GM23338 (cell line): ENCODE data around the gene SEC24A. TPM values are rescaled to one million over a fixed set of nuclear protein-coding genes. Genes with fewer than 3 reads are reported as not detected.
"Not testable (repeated sequence)": the region's sequence is repeated elsewhere in the genome, so short reads cannot be mapped to it uniquely, and the experiment has no call there.

Experiments
- ATAC-seq: fragments of 200-7000 bp; cut with Tn5 transposase; 3 replicates; pipeline ENCODE4 v1.9.1; 2020
- DNase-seq: peaks from one replicate; pipeline ENCODE4 v3.0.0-alpha.2; 2015; ENCODE audit warnings: low spot score
- H2AFZ ChIP-seq: fragments of 200-600 bp; sonication (generic); 2 replicates; pipeline ENCODE4 v1.8.0; 2016; ENCODE audit warnings: antibody characterized with exemption, mild to moderate bottlenecking, moderate library complexity
- H3F3A ChIP-seq: fragments of 200-600 bp; sonication (generic); replicated peaks from 2 replicates; pipeline ENCODE4 v1.8.0; 2017; ENCODE audit warnings: antibody characterized with exemption, mixed run types, low read depth
- H3K27ac ChIP-seq: fragments of 200-600 bp; sonication (generic); 2 replicates; pipeline ENCODE4 v1.6.1; 2016; ENCODE audit warnings: low read depth
- H3K27me3 ChIP-seq: fragments of 200-600 bp; sonication (generic); 2 replicates; pipeline ENCODE4 v1.8.0; 2016; ENCODE audit warnings: mild to moderate bottlenecking, mixed run types, moderate library complexity; ENCODE audit not compliant: insufficient read depth
- H3K36me3 ChIP-seq: fragments of 200-600 bp; sonication (generic); 2 replicates; pipeline ENCODE4 v1.8.0; 2016; ENCODE audit warnings: mild to moderate bottlenecking; ENCODE audit not compliant: insufficient read depth
- H3K4me1 ChIP-seq: fragments of 200-600 bp; sonication (generic); 2 replicates; pipeline ENCODE4 v1.8.0; 2016; ENCODE audit warnings: mild to moderate bottlenecking, moderate library complexity; ENCODE audit not compliant: insufficient read depth
- H3K4me2 ChIP-seq: fragments of 200-600 bp; sonication (generic); 2 replicates; pipeline ENCODE4 v1.7.1; 2017; ENCODE audit warnings: mixed run types
- H3K4me3 ChIP-seq: fragments of 200-600 bp; sonication (generic); 2 replicates; pipeline ENCODE4 v1.6.1; 2016; ENCODE audit warnings: mixed run types
- H3K79me2 ChIP-seq: fragments of 200-600 bp; sonication (generic); replicated peaks from 2 replicates; pipeline ENCODE4 v1.8.0; 2017; ENCODE audit warnings: mild to moderate bottlenecking; ENCODE audit not compliant: insufficient read depth
- H3K9me2 ChIP-seq: fragments of 200-600 bp; sonication (generic); 2 replicates; pipeline ENCODE4 v1.8.0; 2017; ENCODE audit not compliant: insufficient read depth
- H4K20me1 ChIP-seq: fragments of 200-600 bp; sonication (generic); replicated peaks from 2 replicates; pipeline ENCODE4 v1.8.0; 2017; ENCODE audit warnings: mild to moderate bottlenecking; ENCODE audit not compliant: insufficient read depth
- H3K27ac Mint-ChIP-seq: 2 replicates; pipeline ENCODE4 v1.8.0; 2020; ENCODE audit warnings: inconsistent platforms, mild to moderate bottlenecking, moderate library complexity, mixed read lengths
- H3K27me3 Mint-ChIP-seq: 3 replicates; pipeline ENCODE4 v1.8.0; 2022; ENCODE audit warnings: low read depth, mild to moderate bottlenecking, moderate library complexity, mixed read lengths, inconsistent platforms; ENCODE audit not compliant: insufficient read depth, poor library complexity
- H3K36me3 Mint-ChIP-seq: 3 replicates; pipeline ENCODE4 v1.8.0; 2021; ENCODE audit warnings: low read depth, mild to moderate bottlenecking, inconsistent platforms, moderate library complexity, mixed read lengths
- H3K4me1 Mint-ChIP-seq: 3 replicates; pipeline ENCODE4 v1.8.0; 2020; ENCODE audit warnings: mild to moderate bottlenecking, inconsistent platforms, mixed read lengths
- H3K4me3 Mint-ChIP-seq: 3 replicates; pipeline ENCODE4 v1.8.0; 2021; ENCODE audit warnings: moderate library complexity, mild to moderate bottlenecking, inconsistent platforms, mixed read lengths
- H3K9me3 Mint-ChIP-seq: 3 replicates; pipeline ENCODE4 v1.8.0; 2020; ENCODE audit warnings: moderate library complexity, mild to moderate bottlenecking, inconsistent platforms, mixed read lengths
- JUNB ChIP-seq: IDR thresholded peaks from one replicate; pipeline ENCODE4 v1.6.1; 2016; ENCODE audit warnings: antibody characterized with exemption; ENCODE audit not compliant: unreplicated experiment
- NANOG ChIP-seq: IDR thresholded peaks from 2 replicates; pipeline ENCODE4 v1.6.1; 2016; ENCODE audit warnings: antibody characterized with exemption, borderline replicate concordance
- POLR2AphosphoS5 ChIP-seq: IDR thresholded peaks from 2 replicates; pipeline ENCODE4 v1.6.1; 2016; ENCODE audit warnings: antibody characterized with exemption, low read depth
- ZNF114 ChIP-seq: fragments of 250-450 bp; sonication (Bioruptor Pico); IDR thresholded peaks from 2 replicates; pipeline ENCODE4 v1.5.0; 2020; ENCODE audit warnings: mild to moderate bottlenecking, moderate library complexity
- ZNF331 ChIP-seq: fragments of 250-450 bp; sonication (Bioruptor Pico); IDR thresholded peaks from 2 replicates; pipeline ENCODE4 v1.5.0; 2020; ENCODE audit warnings: low read depth, mild to moderate bottlenecking, moderate library complexity
- ZNF462 ChIP-seq: fragments of 250-450 bp; sonication (Bioruptor Pico); IDR thresholded peaks from 2 replicates; pipeline ENCODE4 v1.5.0; 2020; ENCODE audit warnings: mild to moderate bottlenecking, moderate library complexity
- polyA plus RNA-seq: library from polyadenylated mRNA; unstranded; fragments of >200 nt; fragmentation: Nextera tagmentation; extraction: Ambion mirVana; gene quantifications from 2 replicates; pipeline ENCODE4 v1.2.1, GENCODE V29; 2016
- total RNA-seq: library from RNA; depleted of rRNA; stranded (reverse); fragments of >200 nt; shearing (Covaris generic); gene quantifications from 2 replicates; pipeline ENCODE4 v1.2.3, GENCODE V29; 2014
- TF ChIP-seq, protein P1 (sequence below): IDR thresholded peaks from one replicate; pipeline ENCODE4 v1.6.1; 2018; ENCODE audit warnings: antibody characterized with exemption; ENCODE audit not compliant: unreplicated experiment
- TF ChIP-seq, protein P2 (sequence below): IDR thresholded peaks from 2 replicates; pipeline ENCODE4 v1.6.1; 2016; ENCODE audit warnings: antibody characterized with exemption
- TF ChIP-seq, protein P3 (sequence below), 2 experiments: fragments of 200-600 bp in 1 of 2; sonication (generic) in 1 of 2; conservative IDR thresholded peaks; 2 replicates each; pipeline versions ENCODE4 v1.5.1 to v1.6.1; 2016 to 2017; ENCODE audit warnings: antibody characterized with exemption in 2 of 2, low read depth in 2 of 2, mild to moderate bottlenecking in 2 of 2, moderate library complexity in 1 of 2

The SEC24A gene
- total and polyA plus RNA-seq, 2 experiments from 2014 or later: 8.1 to 36.5 TPM

GRCh38 chr5:134650660-134651059 lies 2.1 kb downstream of the SEC24A start:
- not testable (repeated sequence) for H2AFZ ChIP-seq, H3K27me3 Mint-ChIP-seq, DNase-seq, H3K36me3 Mint-ChIP-seq, H3K4me1 ChIP-seq, H3K27ac Mint-ChIP-seq, H3K4me1 Mint-ChIP-seq, H3K36me3 ChIP-seq, ATAC-seq, H3K9me2 ChIP-seq, H4K20me1 ChIP-seq, H3K27me3 ChIP-seq, H3K9me3 Mint-ChIP-seq
- 0 out of 2 replicates have a peak overlapping the region, but pooled peaks have one; percentile 32 for H3K27ac ChIP-seq
- 0 out of 2 replicates have a peak overlapping the region, but pooled peaks have one; percentile 95 for H3K4me2 ChIP-seq
- H3K4me3 Mint-ChIP-seq: 0 out of 3 replicates have a peak overlapping the region, but pooled peaks have one; percentile 14
- H3F3A ChIP-seq: peaks cover 10% of the 10 kb centered on the region
- peaks cover 74% of the 10 kb centered on the region for H3K79me2 ChIP-seq
- 0 out of 2 replicates have a peak overlapping the region, but pooled peaks have one; percentile 99 for H3K4me3 ChIP-seq

DNA sequence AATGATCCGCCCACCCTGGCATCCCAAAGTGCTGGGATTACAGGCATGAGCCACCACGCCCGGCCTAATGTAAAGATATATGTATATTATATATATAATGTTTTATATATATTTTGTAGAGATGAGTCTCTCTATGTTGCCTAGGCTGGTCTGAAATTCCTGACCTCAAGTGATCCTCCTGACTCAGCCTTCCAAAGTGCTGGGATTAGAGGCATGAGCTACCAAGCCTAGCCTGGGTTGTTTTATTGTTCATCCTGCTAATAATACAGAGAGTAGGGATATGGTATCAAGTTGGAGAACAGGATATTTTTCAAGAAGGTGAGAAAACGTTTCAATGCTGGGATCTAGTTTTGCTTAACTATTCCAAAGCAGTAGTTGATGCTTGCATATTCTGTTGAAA lies 2.9 kb downstream of the SEC24A start:
- Histone ChIP-seq H3K27me3 (no peaks in the 10 kb centered on the region), H3K4me3 (no peak overlapping the region), H3F3A (peaks cover 10% of the 10 kb centered on the region), H4K20me1 (peaks cover 6% of the 10 kb centered on the region; the same call in 1 of the 2 replicates), H3K27ac (no peak overlapping the region), H3K79me2 (peaks cover 77% of the 10 kb centered on the region), H3K36me3 (no peaks in the 10 kb centered on the region), H3K9me2 (no peaks in the 10 kb centered on the region), H2AFZ (no peak overlapping the region), H3K4me1 (peaks cover 9% of the 10 kb centered on the region), H3K4me2 (no peak overlapping the region)
- no peak overlapping the region for H3K4me3 Mint-ChIP-seq
- ATAC-seq (no peak), DNase-seq (no peak)
- H3K9me3 Mint-ChIP-seq: no peaks in the 10 kb centered on the region
- peaks cover 2% of the 10 kb centered on the region; the same call in 2 of the 3 replicates for H3K36me3 Mint-ChIP-seq
- H3K4me1 Mint-ChIP-seq: peaks cover 8% of the 10 kb centered on the region
- H3K27me3 Mint-ChIP-seq: peaks cover 6% of the 10 kb centered on the region
- H3K27ac Mint-ChIP-seq: no peak overlapping the region
- TF ChIP-seq NANOG (no peak), POLR2AphosphoS5 (no peak), JUNB (no peak), ZNF462 (CRISPR knock-in tag) (no peak), ZNF114 (CRISPR knock-in tag) (no peak), ZNF331 (CRISPR knock-in tag) (no peak)
- TF ChIP-seq, protein P1, sequence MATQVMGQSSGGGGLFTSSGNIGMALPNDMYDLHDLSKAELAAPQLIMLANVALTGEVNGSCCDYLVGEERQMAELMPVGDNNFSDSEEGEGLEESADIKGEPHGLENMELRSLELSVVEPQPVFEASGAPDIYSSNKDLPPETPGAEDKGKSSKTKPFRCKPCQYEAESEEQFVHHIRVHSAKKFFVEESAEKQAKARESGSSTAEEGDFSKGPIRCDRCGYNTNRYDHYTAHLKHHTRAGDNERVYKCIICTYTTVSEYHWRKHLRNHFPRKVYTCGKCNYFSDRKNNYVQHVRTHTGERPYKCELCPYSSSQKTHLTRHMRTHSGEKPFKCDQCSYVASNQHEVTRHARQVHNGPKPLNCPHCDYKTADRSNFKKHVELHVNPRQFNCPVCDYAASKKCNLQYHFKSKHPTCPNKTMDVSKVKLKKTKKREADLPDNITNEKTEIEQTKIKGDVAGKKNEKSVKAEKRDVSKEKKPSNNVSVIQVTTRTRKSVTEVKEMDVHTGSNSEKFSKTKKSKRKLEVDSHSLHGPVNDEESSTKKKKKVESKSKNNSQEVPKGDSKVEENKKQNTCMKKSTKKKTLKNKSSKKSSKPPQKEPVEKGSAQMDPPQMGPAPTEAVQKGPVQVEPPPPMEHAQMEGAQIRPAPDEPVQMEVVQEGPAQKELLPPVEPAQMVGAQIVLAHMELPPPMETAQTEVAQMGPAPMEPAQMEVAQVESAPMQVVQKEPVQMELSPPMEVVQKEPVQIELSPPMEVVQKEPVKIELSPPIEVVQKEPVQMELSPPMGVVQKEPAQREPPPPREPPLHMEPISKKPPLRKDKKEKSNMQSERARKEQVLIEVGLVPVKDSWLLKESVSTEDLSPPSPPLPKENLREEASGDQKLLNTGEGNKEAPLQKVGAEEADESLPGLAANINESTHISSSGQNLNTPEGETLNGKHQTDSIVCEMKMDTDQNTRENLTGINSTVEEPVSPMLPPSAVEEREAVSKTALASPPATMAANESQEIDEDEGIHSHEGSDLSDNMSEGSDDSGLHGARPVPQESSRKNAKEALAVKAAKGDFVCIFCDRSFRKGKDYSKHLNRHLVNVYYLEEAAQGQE: no peak
- TF ChIP-seq, protein P2, sequence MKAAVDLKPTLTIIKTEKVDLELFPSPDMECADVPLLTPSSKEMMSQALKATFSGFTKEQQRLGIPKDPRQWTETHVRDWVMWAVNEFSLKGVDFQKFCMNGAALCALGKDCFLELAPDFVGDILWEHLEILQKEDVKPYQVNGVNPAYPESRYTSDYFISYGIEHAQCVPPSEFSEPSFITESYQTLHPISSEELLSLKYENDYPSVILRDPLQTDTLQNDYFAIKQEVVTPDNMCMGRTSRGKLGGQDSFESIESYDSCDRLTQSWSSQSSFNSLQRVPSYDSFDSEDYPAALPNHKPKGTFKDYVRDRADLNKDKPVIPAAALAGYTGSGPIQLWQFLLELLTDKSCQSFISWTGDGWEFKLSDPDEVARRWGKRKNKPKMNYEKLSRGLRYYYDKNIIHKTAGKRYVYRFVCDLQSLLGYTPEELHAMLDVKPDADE: no peak
- TF ChIP-seq, protein P3, sequence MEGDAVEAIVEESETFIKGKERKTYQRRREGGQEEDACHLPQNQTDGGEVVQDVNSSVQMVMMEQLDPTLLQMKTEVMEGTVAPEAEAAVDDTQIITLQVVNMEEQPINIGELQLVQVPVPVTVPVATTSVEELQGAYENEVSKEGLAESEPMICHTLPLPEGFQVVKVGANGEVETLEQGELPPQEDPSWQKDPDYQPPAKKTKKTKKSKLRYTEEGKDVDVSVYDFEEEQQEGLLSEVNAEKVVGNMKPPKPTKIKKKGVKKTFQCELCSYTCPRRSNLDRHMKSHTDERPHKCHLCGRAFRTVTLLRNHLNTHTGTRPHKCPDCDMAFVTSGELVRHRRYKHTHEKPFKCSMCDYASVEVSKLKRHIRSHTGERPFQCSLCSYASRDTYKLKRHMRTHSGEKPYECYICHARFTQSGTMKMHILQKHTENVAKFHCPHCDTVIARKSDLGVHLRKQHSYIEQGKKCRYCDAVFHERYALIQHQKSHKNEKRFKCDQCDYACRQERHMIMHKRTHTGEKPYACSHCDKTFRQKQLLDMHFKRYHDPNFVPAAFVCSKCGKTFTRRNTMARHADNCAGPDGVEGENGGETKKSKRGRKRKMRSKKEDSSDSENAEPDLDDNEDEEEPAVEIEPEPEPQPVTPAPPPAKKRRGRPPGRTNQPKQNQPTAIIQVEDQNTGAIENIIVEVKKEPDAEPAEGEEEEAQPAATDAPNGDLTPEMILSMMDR (conservative IDR thresholded peaks at IDR 0.05; ENCODE audit: low read depth in 2 of 2): no peak
